Stimulated activated CD4-positive, alpha-beta T cell treated with anti-CD3 and anti-CD28 coated beads, TNF-alpha, amount 100 ng/mL, for 48 hours (primary cell): ENCODE data around the gene BACH2.
A peak's percentile ranks its signal among the peaks of the same experiment; 100 is the strongest.
"Not testable (repeated sequence)": the region's sequence is repeated elsewhere in the genome, so short reads cannot be mapped to it uniquely, and the experiment has no call there.

ENCODE experiments used
- DNase-seq, 3 donors: peaks; one replicate each; pipeline ENCODE4 v3.0.0-alpha.2; 2020; ENCODE audit warnings: low read depth in 3 of 3

The BACH2 gene

DNA sequence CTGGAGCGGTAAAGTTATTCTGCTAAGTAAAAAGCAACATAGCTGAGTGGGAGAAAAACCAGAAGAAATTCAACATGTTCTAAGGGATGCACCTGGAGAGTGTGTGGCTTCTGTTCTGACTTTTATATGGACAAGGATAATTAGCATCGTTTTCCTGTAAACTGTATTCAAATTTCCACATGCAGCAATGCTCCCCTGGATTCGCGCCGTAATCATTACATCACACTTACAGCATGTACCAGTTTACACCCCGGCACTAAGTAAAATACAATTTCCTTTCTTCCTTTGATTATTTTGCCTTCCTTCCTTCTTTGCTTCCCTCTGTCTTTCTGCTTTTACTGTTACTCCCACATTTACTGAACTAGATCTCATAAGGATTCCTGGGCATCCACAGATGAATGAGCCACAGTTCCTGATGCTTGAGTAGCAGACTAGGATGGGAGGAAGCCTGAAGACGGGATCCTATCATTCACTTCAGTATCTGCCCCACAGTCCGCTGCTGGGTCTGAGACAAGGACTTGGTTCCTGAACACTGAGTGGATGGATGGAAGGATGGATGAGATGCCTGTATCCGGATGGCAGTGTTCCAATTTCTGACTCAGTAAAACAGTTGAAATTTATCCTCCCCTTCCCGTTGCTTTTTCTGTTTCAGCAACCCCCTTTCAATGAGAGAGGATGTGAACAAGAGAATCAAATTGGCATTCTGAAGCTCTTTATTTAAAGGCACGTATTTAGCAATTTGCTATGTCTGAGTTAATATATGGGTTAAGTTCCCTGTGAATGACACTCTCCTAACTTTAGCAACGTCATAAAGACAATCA is 227.7 kb downstream of the BACH2 start:
- DNase-seq, result no peak

DNA sequence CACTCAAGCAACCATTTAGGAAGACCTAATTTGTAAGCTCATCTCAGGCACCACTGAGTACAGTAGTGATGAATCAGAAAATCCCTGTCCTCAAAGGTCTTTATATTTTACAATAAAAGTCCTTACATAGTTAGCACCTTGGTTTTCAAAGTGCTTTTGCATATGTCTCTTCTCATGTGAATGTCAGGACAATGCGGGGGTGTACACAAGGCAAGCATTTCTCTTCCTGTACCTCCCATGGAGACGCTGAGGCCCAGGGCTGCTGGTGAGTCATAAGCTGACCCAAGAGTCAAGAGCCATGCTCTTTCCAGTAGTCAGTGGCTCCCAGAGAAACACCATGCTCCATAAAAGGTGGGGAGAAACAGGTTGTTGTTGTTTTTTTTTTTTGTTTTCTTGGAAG is 228.4 kb downstream of the BACH2 start:
- DNase-seq, result peak in 1 of 3 donors; percentile 42

DNA sequence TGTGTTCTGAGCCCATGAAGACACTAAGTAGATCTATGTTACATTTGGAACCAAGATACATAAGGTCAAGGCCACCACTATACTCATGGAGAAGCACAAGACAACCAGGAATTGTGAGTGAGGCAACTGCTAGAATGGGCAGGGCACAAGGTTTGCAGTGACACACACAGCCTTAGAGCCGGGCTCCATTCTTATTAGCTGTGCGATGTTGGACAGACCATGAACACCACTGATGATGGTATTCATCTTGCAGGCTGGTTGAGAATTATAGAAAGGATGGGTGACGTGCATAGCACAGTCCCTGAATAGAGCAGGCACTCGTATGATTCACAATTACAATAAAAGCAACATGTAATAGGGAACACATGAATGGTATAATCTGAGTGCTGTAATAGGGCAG is 229.9 kb downstream of the BACH2 start:
- DNase-seq, result no peak

DNA sequence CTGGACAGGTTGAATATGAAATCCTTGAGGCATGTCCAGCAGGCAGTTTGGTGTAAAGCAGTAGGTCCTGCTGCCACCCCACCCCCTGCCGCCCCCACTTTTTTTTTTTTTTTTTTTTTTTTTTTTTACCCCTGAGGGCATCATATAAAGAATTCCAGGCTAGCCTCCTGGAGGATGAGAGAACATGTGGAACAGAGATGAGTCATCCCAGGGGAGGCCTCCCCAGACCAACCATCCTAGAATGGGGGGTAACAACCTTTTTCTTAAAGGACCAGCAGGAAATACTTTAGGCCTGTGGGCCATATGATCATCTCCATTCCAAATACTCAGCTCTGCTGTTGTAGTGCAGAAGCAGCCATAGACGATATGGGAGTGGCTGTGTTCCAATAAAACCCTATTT is 231.5 kb downstream of the BACH2 start:
- no peak for DNase-seq

DNA sequence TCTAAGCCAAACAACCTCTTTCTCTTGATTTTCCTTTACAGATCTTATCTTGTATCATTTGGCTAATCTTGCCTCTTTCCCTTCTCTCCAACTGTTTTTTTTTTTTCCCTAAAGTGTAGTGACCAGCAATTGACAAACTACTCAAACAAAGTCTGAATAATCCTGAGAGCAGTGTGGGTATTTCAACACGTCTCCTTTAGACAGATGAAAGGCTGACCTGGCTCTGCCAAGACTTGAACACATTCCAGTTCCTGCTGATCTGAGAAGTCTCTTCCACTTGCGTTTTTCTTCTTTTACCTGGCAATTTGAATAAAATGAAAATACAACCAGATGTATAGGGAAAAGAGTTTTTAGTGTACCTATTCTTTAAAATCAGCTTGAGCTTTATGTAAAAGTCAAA is 234.0 kb downstream of the BACH2 start:
- no peak for DNase-seq

DNA sequence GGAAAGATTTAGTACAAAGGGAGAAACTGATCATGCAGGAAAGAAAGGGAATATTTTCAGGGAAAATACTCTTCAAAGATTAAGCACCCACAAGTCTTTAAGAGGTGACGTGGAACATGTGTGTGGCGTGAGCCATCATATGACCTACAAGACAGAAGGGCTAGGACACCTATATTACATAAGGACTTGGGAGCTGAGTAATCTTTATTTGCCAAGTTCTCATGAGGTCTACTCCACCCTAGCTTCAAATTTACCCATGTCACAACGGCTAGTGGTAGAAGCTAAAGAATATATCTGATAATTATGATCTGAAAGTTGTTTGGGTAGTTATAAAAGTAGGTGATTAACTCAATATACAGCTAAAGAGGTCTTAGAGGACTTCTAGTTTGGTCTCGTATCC is 234.6 kb downstream of the BACH2 start:
- DNase-seq, result no peak

DNA sequence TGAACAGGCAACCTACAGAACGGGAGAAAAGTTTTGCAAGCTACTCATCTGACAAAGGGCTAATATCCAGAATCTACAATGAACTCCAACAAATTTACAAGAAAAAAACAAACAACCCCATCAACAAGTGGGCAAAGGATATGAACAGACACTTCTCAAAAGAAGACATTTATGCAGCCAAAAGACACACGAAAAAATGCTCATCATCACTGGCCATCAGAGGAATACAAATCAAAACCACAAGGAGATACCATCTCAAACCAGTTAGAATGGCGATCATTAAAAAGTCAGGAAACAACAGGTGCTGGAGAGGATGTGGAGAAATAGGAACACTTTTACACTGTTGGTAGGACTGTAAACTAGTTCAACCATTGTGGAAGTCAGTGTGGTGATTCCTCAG is 237.5 kb downstream of the BACH2 start:
- not testable (repeated sequence) for DNase-seq

DNA sequence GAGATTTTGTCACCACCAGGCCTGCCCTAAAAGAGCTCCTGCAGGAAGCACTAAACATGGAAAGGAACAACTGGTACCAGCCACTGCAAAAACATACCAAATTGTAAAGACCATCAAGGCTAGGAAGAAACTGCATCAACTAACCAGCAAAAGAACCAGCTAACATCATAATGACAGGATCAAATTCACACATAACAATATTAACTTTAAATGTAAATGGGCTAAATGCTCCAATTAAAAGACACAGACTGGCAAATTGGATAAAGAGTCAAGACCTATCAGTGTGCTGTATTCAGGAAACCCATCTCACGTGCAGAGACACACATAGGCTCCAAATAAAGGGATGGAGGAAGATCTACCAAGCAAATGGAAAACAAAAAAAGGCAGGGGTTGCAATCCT is 240.7 kb downstream of the BACH2 start:
- not testable (repeated sequence) for DNase-seq

DNA sequence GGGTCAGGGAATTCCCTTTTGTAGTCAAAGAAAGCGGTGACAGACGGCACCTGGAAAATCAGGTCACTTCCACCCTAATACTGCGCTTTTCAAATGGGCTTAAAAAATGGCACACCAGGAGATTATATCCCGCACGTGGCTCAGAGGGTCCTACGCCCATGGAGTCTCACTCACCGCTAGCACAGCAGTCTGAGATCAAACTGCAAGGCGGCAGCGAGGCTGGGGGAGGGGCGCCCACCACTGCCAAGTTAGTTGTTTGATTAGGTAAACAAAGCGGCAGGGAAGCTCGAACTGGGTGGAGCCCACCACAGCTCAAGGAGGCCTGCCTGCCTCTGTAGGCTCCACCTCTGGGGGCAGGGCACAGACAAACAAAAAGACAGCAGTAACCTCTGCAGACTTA is 242.4 kb downstream of the BACH2 start:
- DNase-seq, result not testable (repeated sequence)

DNA sequence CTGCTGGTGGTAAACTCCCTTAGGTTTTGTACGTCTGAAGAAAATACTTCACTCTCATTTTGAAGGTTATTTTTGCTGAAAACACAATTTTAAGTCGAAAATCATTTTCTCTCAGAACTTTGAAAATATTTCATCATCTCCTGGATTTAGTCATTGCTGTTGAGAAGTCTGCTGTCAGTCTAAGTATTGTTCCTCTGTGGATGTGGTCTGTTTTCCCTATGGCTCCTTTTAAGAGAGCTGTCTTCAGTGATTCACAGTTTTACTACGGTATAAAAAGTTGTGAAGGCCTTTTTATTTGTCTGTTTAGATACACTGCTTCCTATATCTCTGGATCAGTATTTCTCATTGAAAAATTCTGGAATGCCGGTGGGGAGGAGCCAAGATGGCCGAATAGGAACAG is 243.0 kb downstream of the BACH2 start:
- DNase-seq, result no peak

DNA sequence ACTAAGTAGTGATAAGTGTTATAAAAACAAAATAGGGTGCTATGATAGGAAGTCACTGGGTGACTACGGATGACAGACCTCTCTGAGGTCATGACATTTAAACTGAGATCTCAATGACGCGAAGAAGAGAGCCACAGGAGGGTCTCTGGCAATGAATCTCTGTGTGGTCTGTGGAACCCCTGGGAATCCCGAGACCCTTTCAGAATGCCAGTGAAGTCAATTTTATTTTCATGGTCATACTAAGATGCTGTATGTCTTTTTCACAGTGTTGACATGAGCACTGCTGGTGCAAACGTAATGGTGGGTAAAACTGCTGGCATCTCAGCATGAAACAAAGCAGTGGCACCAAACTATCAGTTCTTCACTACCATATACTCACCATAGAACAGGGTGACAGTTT is 247.3 kb downstream of the BACH2 start:
- no peak for DNase-seq

DNA sequence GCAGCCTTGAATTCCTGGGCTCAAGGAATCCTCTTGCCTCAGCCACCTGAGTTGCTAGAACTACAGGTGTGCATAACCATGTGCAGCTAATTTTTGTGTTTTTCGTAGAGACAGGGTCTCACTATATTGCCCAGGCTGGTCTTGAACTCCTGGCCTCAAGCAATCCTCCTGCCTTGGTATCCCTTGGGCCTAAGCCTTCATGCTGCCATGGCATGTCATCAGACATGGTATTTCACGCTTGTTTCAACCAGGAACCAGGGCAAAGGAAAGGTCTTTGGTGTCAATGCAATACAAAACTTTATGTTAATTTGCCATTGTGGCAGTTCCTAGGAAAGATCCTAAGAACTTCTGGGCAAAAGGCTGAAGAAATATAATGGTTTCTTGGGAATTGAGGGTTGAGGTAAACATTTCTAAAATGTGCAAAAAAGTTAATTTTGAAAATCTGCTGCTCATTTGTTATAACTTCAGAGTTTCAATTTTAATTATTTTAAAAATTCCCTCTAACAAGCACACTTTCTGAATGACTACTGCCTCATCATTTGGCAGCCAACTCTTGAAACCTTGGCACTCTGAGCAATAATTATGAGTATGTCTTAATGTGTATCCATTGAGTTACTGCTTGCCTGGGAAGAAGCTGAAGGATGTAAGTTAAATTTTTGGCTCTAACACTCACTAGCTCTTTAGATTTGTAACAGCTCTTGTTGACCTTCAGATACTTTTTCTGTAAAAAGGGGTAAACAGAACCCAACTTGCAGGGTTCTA is 248.3 kb downstream of the BACH2 start:
- no peak for DNase-seq

DNA sequence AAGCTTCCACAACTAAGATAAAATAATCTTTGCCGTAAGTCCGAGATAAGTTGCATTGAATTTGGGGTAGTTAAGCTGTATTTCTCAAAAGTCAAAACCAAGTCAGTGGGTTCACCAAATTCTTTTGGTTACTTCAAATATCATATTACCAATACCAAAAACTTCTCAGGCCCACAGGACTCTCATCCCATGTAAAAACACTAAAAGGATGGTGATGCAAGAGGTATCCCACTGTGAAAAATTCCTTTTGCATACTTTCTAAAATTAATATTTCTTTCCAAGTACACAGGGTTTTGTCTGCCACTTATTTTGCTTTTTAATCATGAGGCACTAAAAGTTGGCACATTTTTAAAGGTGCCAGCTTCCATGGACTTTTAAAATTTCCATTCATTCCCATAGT is 251.1 kb downstream of the BACH2 start:
- DNase-seq, result no peak

DNA sequence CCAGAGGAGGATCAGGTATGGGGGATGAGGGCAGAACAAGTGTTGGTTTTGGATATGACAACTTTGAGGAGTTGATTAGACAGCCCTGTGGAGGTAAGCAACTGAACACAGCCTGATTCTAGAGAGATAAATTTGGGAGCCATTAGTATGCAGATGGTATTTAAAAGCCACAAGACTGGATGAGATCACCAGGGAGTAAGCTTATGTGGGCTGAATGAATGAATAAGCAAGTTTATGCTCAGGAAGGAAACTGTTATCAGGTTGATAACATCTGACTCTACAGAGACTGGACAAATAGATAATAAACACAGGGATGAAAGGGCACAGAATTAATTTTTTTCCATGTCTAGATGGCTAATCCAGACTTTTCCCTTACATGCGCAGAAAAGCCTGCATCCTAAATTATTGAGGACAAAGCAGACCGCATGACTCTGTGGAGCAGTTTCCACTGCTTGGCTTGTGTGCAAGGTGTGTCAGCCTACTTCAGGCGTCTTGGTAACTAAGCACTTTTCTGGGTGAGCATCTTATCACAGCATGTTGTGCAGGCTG is 251.7 kb downstream of the BACH2 start:
- DNase-seq, result no peak

DNA sequence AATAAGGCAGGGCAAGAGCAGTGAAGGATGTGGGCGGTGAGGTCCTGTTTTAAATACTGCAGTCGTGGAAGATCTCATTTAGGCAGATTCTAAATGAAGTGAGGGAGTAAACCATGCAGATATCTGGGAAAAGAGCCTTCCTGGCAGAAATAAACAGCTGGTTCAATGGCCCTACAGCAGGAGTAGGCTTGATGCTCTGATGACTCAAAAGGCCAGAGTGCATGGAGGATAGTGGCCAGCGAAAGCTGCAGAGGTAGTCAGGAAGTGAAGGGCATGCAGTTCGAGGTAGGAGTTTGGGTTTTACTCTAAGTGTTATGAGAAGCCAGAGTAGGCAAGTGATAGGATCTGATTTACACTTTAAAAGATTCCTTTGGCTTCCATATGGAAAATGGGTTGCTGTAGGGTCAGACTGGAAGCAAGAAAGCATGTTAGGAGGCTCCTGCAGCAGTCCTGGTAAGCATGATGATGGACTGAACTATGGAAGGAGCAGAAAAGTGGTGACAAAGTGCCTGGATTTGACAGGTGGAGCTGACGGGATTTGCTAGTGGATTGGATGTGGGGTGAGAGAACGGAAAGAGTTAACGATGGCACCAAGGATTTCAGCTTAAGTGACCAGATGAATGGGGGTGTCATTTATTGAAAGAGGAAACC is 252.3 kb downstream of the BACH2 start:
- no peak for DNase-seq

DNA sequence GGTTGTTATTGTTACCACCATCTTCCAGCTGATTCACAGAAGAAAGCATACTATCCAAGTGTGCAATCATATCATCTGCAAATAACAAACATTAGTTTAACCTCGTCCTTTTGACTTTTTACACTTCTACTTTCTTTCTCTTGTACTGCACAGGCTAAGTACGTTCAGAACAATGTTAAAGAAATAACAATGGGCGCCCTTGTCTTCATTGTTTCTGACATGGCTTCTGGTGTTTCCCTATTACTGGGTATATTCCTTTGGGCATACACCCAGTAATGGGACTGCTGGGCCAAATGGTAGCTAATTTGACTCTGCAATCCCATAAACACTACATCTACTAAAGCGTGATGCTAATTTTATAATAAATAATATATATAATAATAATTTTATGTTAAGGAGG is 255.7 kb downstream of the BACH2 start:
- no peak for DNase-seq

DNA sequence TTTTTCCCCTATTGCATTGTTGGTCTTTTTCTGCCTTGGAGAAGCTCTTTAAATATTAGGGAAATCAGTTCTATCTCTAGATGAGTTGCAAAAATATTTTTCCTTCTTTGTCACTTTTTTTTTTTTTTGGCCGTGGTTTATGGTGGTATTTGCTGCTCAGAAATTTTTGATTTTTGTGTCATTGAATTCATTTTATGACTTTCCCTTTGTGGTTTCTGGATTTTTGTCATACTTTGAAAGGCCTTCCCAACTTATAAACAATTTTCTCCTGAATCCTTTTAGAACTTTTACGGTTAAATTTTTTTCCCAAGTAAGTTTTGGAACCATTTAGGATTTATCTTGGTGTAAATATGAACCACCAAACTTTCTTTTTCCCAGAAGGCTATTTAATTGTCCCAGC is 256.7 kb downstream of the BACH2 start:
- DNase-seq, result no peak

DNA sequence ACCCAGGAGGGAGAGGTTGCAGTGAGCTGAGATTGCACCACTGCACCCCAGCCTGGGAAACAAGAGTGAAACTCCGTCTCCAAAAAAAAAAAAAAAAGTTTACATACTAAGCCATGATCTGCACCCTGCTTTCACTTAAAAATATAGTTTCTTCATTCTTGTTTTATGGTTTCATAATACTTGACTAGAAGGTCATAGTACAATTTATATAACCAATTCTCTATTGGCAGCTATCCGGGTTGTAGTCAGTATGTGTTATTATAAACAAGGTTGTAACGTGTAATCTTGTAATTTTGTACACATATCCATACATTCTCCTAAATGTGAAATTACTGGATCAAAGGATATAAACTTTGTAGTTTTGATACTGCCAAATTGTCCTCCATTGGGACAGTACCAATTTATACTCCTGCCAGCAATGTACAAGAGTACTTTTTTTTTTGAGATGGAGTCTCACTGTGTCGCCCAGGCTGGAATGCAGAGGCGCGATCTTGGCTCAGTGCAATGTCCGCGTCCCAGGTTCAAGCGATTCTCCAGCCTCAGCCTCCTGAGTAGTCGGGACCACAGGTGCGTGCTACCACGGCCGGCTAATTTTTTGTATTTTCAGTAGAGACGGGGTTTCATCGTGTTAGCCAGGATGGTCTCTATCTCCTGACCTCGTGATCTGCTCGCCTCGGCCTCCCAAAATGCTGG is 257.5 kb downstream of the BACH2 start:
- DNase-seq, result no peak

DNA sequence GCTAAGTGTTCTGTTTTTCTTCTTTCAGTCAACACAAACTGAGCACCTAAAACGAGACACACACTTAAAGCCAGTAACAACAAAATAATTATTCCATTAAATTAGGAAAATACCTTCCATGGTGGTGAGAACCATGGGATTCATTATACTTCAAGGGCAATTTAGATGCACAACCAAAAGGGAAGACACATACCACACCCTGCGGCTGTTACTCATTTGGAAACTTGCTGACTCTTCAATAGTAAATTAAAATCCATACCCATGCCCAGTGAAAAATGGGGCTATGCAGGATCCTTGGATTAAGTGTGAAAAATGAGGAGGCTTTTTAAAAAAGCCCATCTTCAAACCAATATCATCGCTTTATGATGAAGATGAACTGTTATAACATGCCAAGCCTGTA is 259.7 kb downstream of the BACH2 start:
- DNase-seq, result no peak

DNA sequence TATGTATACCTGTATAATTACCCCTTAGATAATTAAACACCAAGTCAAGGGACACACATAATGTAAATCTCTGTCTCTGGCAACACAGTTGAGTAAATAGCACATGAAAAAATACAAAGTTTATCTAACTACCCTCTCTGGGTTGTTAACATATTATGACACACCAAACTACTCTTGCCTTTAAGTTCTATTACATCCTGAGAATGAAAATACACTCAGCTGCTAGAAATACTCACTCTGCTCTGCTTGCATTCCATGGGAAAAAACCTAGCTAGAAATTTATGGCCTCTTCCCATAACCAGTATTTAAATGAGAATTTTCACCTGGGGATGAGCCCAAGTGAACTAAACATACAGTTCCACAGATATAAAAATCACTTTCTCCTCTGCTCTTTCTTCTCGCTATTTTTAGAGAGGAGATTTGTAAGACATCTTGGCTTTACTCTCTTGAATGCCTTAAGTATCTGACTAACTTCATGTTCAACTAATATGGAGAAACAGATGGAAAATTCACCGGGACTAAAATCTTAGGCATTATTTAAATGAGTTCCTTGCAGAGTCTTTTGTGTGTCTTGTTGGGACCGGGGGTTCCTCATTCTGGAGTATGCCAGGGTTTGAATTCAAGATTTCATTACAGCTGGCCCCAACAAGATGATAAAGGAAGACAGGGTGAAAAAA is 261.5 kb downstream of the BACH2 start:
- no peak for DNase-seq

DNA sequence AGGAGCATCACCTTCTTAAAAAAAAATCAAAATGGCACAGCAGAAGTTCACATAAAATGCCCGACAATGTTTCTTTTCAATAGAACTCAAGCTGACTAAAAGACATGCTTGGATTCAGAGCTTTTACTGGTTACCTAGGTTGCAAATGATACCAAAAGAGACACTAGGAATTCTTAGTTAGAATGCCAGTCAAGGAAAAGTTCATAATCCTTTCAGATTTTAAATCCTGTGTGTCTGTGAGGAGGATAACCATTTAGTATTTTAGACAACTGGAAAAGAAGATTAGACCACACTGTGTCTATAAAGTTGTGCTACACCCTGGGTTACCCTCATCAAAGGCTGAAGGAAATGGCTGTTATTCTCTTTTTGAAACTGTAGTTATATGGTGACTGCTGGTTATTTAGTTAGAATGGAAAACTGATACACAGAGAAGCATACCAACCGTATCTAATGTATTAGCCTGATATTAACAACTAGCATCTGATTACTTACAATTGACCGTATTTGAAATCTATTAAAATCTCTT is 262.8 kb downstream of the BACH2 start:
- DNase-seq, result no peak
